ENCODE data around the gene ACR. TPM values are rescaled to one million over a fixed set of nuclear protein-coding genes. Genes with fewer than 3 reads are reported as not detected.

The ACR gene
- total RNA-seq, 2 donors from 2014 or later = 0.18 TPM; not detected in 1

- Histone ChIP-seq H3K27ac (ENCODE audit: low read depth, low read length) (no peak overlapping the region), H3K9ac (ENCODE audit: extremely low read depth, low read length, poor library complexity, severe bottlenecking) (no peak overlapping the region), H3K4me1 (ENCODE audit: control insufficient read depth, insufficient read depth, low read length) (no peaks in the 10 kb centered on the region), H3K9me3 (ENCODE audit: control insufficient read depth, low read length) (no peaks in the 10 kb centered on the region), H3K27me3 (ENCODE audit: control insufficient read depth, insufficient read depth, low read length, poor library complexity, severe bottlenecking) (peaks cover 14% of the 10 kb centered on the region), H3K36me3 (ENCODE audit: control insufficient read depth, insufficient read depth, low read length) (peaks cover 3% of the 10 kb centered on the region), H3K4me3 (ENCODE audit: low read length) (no peak overlapping the region)
- Mint-ChIP-seq H3K36me3 (ENCODE audit: low read depth) (peaks cover 16% of the 10 kb centered on the region), H3K27me3 (ENCODE audit: insufficient read depth) (peaks cover 27% of the 10 kb centered on the region), H3K27ac (no peak overlapping the region), H3K9me3 (no peaks in the 10 kb centered on the region), H3K4me3 (no peak overlapping the region), H3K4me1 (no peaks in the 10 kb centered on the region)
- WGBS, 2 experiments (ENCODE audit: insufficient coverage in 1 of 2, insufficient read length in 1 of 2) = 90 to 92% methylated on average over 5 of the region's 5 CpGs
- DNase-seq = no peak
- no peak for TF ChIP-seq CTCF (conservative IDR thresholded peaks at IDR 0.05)
These were observed 24.4 kb upstream of the ACR start for GRCh38 chr22:50713571-50714056.

DNA sequence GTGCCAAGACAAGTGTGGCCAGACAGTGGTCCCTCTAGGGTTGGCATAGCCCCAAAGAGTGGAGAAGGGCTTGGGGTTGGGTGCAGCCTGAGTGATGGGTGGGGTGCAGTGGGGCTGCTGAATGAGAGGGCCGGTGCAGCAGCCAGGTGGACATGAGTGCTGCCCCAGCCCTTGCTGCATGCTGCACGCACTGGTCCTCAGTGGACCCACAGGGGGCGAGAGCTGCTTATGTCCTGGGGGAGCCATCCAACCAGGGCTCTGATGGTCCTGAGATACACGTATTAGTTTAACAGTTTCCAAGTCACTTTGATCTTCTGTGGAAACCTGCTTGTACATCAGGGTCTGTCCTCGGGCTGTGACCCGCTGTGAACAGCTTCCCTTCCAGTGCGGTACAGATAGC, 23.9 kb upstream of the ACR start:
- Mint-ChIP-seq H3K36me3 (ENCODE audit: low read depth) (peaks cover 16% of the 10 kb centered on the region), H3K27me3 (ENCODE audit: insufficient read depth) (peaks cover 33% of the 10 kb centered on the region), H3K4me3 (no peak overlapping the region), H3K27ac (no peak overlapping the region), H3K4me1 (no peaks in the 10 kb centered on the region), H3K9me3 (no peaks in the 10 kb centered on the region)
- peaks cover 3% of the 10 kb centered on the region for H3K36me3 ChIP-seq (ENCODE audit: control insufficient read depth, insufficient read depth, low read length)
- no peaks in the 10 kb centered on the region for H3K9me3 ChIP-seq (ENCODE audit: control insufficient read depth, low read length)
- no peak for TF ChIP-seq CTCF (conservative IDR thresholded peaks at IDR 0.05)
- WGBS, 2 experiments (ENCODE audit: insufficient coverage in 1 of 2, insufficient read length in 1 of 2) = 91 to 94% methylated on average over 5 to 7 of the region's 7 CpGs
- H3K9ac ChIP-seq (ENCODE audit: extremely low read depth, low read length, poor library complexity, severe bottlenecking) = no peak overlapping the region
- no peak overlapping the region for H3K27ac ChIP-seq (ENCODE audit: low read depth, low read length)
- no peaks in the 10 kb centered on the region for H3K4me1 ChIP-seq (ENCODE audit: control insufficient read depth, insufficient read depth, low read length)
- H3K27me3 ChIP-seq (ENCODE audit: control insufficient read depth, insufficient read depth, low read length, poor library complexity, severe bottlenecking) = peaks cover 20% of the 10 kb centered on the region
- no peak overlapping the region for H3K4me3 ChIP-seq (ENCODE audit: low read length)
- DNase-seq = no peak

- H3K27me3 ChIP-seq (ENCODE audit: control insufficient read depth, insufficient read depth, low read length, poor library complexity, severe bottlenecking) = peaks cover 25% of the 10 kb centered on the region
- peaks cover 16% of the 10 kb centered on the region for H3K36me3 Mint-ChIP-seq (ENCODE audit: low read depth)
- H3K27ac Mint-ChIP-seq = no peak overlapping the region
- H3K4me3 Mint-ChIP-seq = no peak overlapping the region
- DNase-seq = no peak
- H3K9me3 Mint-ChIP-seq = no peaks in the 10 kb centered on the region
- H3K4me3 ChIP-seq (ENCODE audit: low read length) = no peak overlapping the region
- H3K27ac ChIP-seq (ENCODE audit: low read depth, low read length) = no peak overlapping the region
- H3K36me3 ChIP-seq (ENCODE audit: control insufficient read depth, insufficient read depth, low read length) = peaks cover 3% of the 10 kb centered on the region
- H3K4me1 ChIP-seq (ENCODE audit: control insufficient read depth, insufficient read depth, low read length) = no peaks in the 10 kb centered on the region
- H3K27me3 Mint-ChIP-seq (ENCODE audit: insufficient read depth) = peaks cover 38% of the 10 kb centered on the region
- no peaks in the 10 kb centered on the region for H3K4me1 Mint-ChIP-seq
- H3K9ac ChIP-seq (ENCODE audit: extremely low read depth, low read length, poor library complexity, severe bottlenecking) = no peak overlapping the region
- no peak for TF ChIP-seq CTCF (conservative IDR thresholded peaks at IDR 0.05)
- no peaks in the 10 kb centered on the region for H3K9me3 ChIP-seq (ENCODE audit: control insufficient read depth, low read length)
- WGBS, 2 experiments (ENCODE audit: insufficient coverage in 1 of 2, insufficient read length in 1 of 2) = 92 to 93% methylated on average over 18 to 22 of the region's 22 CpGs
These were observed 23.3 kb upstream of the ACR start for GRCh38 chr22:50714631-50715179.
